Activated T-helper 17 cell treated with anti-CD3 and anti-CD28 coated beads, Interleukin-2, amount 50 U/mL, for 72 hours (primary cell): ENCODE data around the gene DCAF10. TPM values are rescaled to one million over a fixed set of nuclear protein-coding genes. Genes with fewer than 3 reads are reported as not detected.
"Not testable (repeated sequence)": the region's sequence is repeated elsewhere in the genome, so short reads cannot be mapped to it uniquely, and the experiment has no call there.

Experiments
- ATAC-seq: fragments of 150-1000 bp; cut with Tn5 transposase; replicated peaks from 2 replicates; pipeline ENCODE4 v1.10.0; 2021; ENCODE audit warnings: mild to moderate bottlenecking, moderate library complexity
- H3K27ac Mint-ChIP-seq: one replicate; pipeline ENCODE4 v1.8.0; 2022; ENCODE audit warnings: mixed read lengths
- H3K27me3 Mint-ChIP-seq: one replicate; pipeline ENCODE4 v1.8.0; 2022; ENCODE audit warnings: mixed read lengths
- H3K36me3 Mint-ChIP-seq: one replicate; pipeline ENCODE4 v1.8.0; 2022; ENCODE audit warnings: low read depth, mild to moderate bottlenecking, mixed read lengths
- H3K4me1 Mint-ChIP-seq: one replicate; pipeline ENCODE4 v1.8.0; 2022; ENCODE audit warnings: mixed read lengths
- H3K4me3 Mint-ChIP-seq: one replicate; pipeline ENCODE4 v1.8.0; 2022; ENCODE audit warnings: mild to moderate bottlenecking, mixed read lengths
- H3K9me3 Mint-ChIP-seq: one replicate; pipeline ENCODE4 v1.8.0; 2022; ENCODE audit warnings: mixed read lengths
- total RNA-seq, 2 donors: library from RNA; stranded (reverse); gene quantifications; one replicate each; pipeline ENCODE4 v1.2.3, GENCODE V29; 2022

Gene DCAF10
- total RNA-seq, 2 donors from 2014 or later = 9.7 to 12.0 TPM

DNA sequence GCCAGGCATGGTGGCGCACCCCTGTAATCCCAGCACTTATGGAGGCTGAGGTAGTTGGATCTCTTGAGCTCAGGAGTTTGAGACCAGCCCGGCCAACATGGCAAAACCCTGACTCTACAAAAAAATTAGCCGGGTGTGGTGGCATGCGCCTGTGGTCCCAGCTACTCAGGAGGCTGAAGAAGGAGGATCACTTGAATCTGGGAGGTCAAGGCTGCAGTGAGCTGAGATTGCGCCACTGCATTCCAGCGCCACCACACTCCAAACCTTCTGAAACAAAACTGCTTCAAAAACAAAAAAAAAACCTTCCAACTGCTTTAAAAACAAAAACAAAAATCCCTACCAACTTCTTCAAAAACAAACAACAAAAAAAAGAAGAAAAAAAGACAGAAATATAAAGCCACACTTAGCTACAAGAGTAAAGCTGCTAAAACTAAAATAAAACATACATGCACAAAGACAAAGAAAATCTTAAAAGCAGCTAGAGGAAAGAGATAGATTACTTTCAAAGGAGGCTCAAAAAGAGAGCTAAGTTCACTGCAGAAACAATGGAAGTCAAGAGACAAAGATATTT lies 11.4 kb downstream of the DCAF10 start:
- H3K4me3 Mint-ChIP-seq = no peak overlapping the region

DNA sequence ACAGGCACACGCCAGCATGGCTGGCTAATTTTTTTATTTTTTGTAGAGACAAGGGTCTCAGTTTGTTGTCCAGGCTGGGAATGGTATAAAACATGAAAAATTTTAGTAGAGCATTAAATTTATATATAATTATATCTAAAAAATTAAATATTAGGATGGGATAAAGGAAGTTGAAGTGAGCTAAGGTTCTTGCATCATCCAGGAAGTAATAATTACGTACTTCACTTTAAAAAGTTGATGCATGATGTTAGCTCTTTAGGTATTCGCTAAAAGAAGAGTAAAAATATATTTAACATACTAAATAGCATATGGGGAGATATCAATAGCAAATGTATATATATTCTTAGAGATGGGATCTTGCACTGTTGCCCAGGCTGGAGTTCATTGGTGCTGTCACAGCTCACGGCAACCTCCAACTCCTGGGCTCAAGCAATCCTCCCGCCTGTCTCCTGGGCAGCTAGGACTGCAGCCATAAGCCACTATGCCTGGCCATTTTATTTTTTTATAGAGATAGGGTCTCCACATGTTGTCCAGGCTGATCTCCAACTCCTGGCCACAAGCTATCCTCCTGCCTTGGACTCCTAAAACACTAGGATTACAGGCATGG lies 12.3 kb downstream of the DCAF10 start:
- peaks cover 5% of the 10 kb centered on the region for H3K36me3 Mint-ChIP-seq
- no peaks in the 10 kb centered on the region for H3K27me3 Mint-ChIP-seq
- no peaks in the 10 kb centered on the region for H3K9me3 Mint-ChIP-seq
- H3K4me1 Mint-ChIP-seq = peaks cover 6% of the 10 kb centered on the region
- no peak overlapping the region for H3K27ac Mint-ChIP-seq
- no peak for ATAC-seq
- no peak overlapping the region for H3K4me3 Mint-ChIP-seq

More for the DNA sequence above, 11.4 kb downstream of the DCAF10 start:
- no peaks in the 10 kb centered on the region for H3K9me3 Mint-ChIP-seq
- peak overlapping the region; percentile 13 for H3K27ac Mint-ChIP-seq
- no peaks in the 10 kb centered on the region for H3K27me3 Mint-ChIP-seq
- H3K4me1 Mint-ChIP-seq = peaks cover 6% of the 10 kb centered on the region
- H3K36me3 Mint-ChIP-seq = peaks cover 5% of the 10 kb centered on the region
- ATAC-seq = no peak

DNA sequence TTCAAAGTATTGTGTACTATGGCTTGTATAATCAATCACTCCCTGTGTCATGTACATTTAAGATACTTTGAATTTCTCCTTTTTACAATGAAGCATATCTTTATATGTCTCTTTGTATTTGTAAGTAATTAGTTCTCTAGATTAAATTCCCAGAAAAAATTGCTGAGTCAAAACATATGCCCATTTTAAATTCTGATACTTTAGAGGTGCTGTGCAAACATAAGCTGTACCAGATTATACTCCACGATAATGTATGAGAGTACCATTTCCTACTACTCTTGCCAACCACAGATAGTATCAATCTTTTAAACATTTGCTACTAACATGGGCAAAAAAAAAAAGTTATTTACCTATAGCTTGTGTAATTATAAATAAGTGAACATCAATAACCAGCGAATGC lies 18.3 kb downstream of the DCAF10 start:
- peaks cover 48% of the 10 kb centered on the region for H3K36me3 Mint-ChIP-seq
- H3K9me3 Mint-ChIP-seq = no peaks in the 10 kb centered on the region
- H3K4me1 Mint-ChIP-seq = no peaks in the 10 kb centered on the region
- H3K27ac Mint-ChIP-seq = no peak overlapping the region
- H3K27me3 Mint-ChIP-seq = no peaks in the 10 kb centered on the region
- ATAC-seq = no peak
- H3K4me3 Mint-ChIP-seq = no peak overlapping the region

DNA sequence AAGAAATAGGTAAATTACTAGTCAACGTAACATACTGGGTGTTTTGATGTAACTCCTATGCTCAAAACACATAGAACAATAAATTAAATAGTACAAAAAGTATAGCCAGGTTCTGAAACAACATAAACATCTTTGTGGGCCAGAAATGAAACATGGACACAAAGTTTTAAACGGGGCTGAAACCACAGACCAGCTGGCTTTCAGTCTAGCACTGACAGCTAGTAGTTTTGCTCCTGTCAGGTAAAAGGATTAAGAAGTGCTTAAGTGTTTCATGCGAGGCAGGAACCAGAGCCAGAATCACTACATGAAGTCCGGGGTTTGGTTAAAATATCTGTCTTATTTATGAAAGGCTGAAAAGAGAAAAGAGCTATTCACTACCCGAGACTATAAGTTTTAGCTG lies 19.5 kb downstream of the DCAF10 start:
- no peaks in the 10 kb centered on the region for H3K4me1 Mint-ChIP-seq
- no peaks in the 10 kb centered on the region for H3K27me3 Mint-ChIP-seq
- ATAC-seq = no peak
- H3K27ac Mint-ChIP-seq = no peak overlapping the region
- no peaks in the 10 kb centered on the region for H3K9me3 Mint-ChIP-seq
- peaks cover 61% of the 10 kb centered on the region for H3K36me3 Mint-ChIP-seq
- no peak overlapping the region for H3K4me3 Mint-ChIP-seq

DNA sequence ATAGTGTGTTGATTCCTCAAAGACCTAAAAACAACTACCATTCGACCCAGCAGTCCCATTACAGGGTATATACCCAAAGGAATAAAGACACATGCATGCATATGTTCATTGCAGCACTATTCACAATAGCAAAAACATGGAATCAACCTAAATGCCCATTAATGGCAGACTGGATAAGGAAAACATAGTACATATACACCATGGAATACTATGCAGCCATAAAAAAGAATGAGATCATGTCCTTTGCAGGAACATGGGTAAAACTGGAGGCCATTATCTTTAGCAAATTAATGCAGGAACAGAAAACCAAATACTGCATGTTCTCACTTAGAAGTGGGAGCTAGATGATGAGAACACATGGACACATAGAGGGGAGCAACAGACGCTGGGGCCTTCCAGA lies 24.6 kb downstream of the DCAF10 start:
- H3K9me3 Mint-ChIP-seq, ATAC-seq, H3K27me3 Mint-ChIP-seq, H3K4me1 Mint-ChIP-seq, H3K27ac Mint-ChIP-seq, H3K4me3 Mint-ChIP-seq: not testable (repeated sequence)
- peaks cover 75% of the 10 kb centered on the region for H3K36me3 Mint-ChIP-seq

DNA sequence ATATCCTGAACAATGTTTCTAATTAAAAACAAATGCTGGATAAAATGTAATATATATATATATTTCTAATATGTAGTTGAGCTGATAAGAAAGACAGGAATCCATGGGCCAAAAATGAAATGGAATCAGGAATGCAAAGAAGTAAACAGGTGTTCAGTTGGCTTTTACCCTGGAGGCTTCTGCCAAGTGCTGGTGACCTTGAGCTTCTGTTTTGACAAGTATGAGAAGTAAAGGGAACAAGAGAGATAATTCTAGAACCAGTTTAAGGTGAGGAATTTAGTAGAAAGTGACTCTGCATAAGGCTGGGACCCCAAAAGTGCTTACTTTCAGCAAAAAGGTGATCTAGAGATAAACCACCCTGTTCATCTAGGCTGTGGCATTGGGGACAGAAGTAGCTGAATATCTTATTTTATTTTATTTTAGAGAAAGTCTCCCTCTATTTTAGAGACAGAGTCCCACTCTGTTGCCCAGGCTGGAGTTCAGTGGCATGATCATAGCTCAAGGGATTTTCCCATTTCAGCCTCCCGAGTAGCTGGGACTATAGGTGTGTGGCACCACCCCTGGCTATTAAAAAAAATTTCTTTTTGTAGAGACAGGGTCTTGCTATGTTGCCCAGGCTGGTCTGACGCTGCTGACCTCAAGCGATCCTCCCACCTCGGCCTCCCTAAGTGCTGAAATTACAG lies 27.0 kb downstream of the DCAF10 start:
- no peak overlapping the region for H3K4me3 Mint-ChIP-seq
- no peaks in the 10 kb centered on the region for H3K4me1 Mint-ChIP-seq
- H3K36me3 Mint-ChIP-seq = peaks cover 54% of the 10 kb centered on the region
- no peaks in the 10 kb centered on the region for H3K9me3 Mint-ChIP-seq
- H3K27ac Mint-ChIP-seq = no peak overlapping the region
- no peaks in the 10 kb centered on the region for H3K27me3 Mint-ChIP-seq
- no peak for ATAC-seq

DNA sequence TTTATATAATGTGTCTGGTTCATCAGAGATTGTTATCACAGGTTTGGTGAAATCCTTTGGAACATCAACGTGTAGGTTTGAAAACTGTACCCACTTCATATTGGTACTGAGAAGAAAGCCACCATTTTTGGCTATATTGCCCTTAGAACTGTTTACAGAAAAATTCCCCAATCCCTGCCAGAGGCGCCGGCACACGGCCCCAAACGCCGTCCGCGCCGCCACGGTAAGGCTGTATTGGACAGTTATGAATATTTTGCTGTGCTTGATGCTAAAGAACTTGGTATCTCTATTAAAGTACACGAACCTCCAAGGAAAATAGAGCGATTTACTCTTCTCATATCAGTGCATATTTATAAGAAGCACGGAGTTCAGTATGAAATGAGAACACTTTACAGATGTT lies 35.2 kb downstream of the DCAF10 start:
- Mint-ChIP-seq H3K27me3 (no peaks in the 10 kb centered on the region), H3K27ac (peak overlapping the region; percentile 7), H3K9me3 (no peaks in the 10 kb centered on the region), H3K4me3 (no peak overlapping the region), H3K4me1 (peaks cover 13% of the 10 kb centered on the region), H3K36me3 (peaks cover 26% of the 10 kb centered on the region)
- ATAC-seq = no peak

DNA sequence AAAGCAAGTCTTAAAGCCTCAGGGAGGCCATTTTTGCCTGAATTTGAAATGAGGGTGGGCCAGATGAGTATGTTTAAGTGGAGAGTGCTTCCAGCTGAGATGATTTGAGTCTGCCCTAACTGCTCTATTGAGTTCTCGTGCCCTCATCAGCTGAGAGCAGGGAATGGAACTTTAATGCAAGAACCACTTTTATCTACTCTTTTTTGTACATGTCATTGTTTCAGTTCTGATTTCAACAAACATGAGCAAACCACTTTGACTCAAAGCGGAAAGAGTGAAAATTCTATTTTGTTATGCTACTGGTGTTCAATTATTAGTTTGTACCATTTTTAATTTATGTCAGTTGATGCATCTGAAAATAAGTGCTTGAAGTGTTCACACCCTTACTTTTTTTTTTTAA lies 35.8 kb downstream of the DCAF10 start:
- ATAC-seq = peak; percentile 96
- Mint-ChIP-seq H3K9me3 (no peaks in the 10 kb centered on the region), H3K27me3 (no peaks in the 10 kb centered on the region), H3K4me3 (no peak overlapping the region), H3K27ac (peak overlapping the region; percentile 7), H3K36me3 (peaks cover 26% of the 10 kb centered on the region), H3K4me1 (peaks cover 13% of the 10 kb centered on the region)

DNA sequence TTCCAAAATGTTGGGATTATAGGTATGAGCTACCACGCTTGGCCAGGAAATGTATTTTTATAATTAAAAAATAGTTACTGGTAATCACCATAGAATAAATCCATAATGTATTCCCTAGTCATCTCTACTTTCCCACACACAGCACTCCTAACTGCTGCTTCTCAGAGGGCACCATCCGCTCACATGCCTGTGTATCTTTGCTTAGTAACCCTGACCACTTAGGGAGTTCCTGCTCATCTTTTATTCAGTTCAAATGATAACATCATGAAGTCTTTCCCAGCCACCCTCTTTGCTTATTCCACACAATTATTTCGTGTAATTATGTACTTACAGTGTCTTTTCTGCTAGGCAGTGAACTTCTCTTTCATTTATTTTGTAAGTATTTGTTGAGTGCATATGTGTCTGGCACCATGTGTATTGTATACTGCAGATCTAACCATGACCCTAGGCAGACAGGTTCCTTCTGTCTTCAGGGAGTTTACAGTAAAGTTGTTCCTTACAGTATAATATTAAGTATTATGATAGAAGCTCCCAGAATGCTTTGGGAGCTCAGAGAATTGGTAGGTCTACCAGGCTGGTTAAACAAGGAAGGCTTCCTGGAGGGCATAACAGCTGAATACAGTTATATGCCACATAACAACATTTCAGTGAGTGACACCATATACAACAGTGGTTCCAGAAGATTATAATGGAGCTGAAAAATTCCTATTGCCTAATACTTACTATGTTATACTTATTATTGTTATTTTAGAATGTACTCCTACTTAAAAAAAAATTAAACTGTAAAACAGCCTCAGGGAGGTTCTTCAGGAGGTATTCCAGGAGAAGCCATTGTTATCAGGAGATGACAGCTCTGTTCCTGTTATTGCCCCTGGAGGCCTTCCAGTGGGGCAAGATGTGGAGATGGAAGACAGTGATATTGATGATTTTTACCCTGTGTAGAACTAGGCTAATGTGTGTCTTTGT lies 39.2 kb downstream of the DCAF10 start:
- Mint-ChIP-seq H3K27ac (no peak overlapping the region), H3K36me3 (peaks cover 47% of the 10 kb centered on the region), H3K4me3 (no peak overlapping the region), H3K9me3 (no peaks in the 10 kb centered on the region), H3K27me3 (no peaks in the 10 kb centered on the region), H3K4me1 (peaks cover 13% of the 10 kb centered on the region)
- ATAC-seq = no peak

DNA sequence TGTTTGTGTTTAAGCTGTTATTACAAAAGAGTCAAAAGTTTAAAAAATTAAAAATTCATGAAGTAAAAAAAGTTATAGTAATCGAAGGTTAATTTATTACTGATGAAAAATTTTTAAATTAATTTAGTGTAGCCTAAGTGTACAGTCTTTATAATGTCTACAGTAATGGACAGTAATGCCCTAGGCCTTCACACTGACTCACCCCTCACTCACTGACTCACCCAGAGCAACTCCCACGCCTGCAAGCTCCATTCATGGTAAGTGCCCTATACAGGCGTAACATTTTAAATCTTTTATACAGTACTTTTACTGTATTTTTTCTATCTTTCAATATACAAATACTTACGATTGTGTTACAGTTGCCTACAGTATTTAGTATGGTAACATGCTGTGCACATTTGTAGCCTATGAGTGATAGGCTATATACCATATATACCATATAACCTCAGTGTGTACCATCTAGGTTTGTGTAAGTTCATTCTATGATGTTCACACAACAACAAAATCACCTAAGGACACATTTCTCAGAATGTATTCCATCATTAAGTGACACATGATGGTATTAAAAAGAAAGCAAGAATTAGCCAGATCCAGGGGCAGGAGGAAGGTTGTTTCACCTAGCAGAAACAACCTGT lies 40.1 kb downstream of the DCAF10 start:
- peak; percentile 52 for ATAC-seq
- H3K27ac Mint-ChIP-seq = no peak overlapping the region
- peaks cover 13% of the 10 kb centered on the region for H3K4me1 Mint-ChIP-seq
- no peak overlapping the region for H3K4me3 Mint-ChIP-seq
- H3K9me3 Mint-ChIP-seq = no peaks in the 10 kb centered on the region
- no peaks in the 10 kb centered on the region for H3K27me3 Mint-ChIP-seq
- H3K36me3 Mint-ChIP-seq = peaks cover 56% of the 10 kb centered on the region

DNA sequence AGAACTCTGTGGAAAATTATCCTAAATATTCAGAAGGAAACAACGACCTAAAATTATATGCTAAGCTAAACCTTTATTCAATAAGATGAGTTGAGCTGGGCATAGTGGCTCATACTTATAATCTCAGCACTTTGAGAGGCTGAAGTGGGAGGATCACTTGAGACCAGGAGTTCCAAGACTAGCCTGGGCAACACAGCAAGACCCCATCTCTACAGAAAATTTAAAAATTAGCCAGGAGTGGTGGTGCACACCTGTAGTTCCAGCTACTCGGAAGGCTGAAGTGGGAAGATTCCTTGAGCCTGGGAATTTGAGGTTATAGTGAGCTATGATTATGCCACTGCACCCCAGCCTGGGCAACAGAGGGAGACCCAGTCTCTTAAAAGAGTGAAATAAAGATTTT lies 51.6 kb downstream of the DCAF10 start:
- no peak overlapping the region for H3K27ac Mint-ChIP-seq
- peaks cover 36% of the 10 kb centered on the region for H3K36me3 Mint-ChIP-seq
- no peaks in the 10 kb centered on the region for H3K4me1 Mint-ChIP-seq
- ATAC-seq = no peak
- H3K4me3 Mint-ChIP-seq = no peak overlapping the region
- no peaks in the 10 kb centered on the region for H3K27me3 Mint-ChIP-seq
- no peaks in the 10 kb centered on the region for H3K9me3 Mint-ChIP-seq

DNA sequence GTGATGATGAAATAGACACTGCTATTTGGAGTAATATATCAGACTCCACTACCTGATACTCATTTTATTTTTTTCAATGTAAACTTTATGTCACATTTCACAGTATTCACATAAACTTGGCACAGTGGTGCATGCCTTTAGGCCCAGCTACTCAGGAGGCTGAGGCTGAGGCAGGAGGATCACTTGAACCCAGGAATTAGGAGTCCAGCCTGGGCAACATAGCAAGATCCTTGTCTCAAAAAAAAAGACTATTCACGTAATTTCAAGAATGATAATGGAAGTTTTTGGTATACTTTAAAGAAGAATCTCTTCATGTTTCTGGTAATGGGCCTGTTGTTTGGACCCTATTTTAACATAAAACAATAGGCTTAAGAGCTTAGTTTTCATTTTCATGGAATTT lies 56.0 kb downstream of the DCAF10 start:
- no peak for ATAC-seq

DNA sequence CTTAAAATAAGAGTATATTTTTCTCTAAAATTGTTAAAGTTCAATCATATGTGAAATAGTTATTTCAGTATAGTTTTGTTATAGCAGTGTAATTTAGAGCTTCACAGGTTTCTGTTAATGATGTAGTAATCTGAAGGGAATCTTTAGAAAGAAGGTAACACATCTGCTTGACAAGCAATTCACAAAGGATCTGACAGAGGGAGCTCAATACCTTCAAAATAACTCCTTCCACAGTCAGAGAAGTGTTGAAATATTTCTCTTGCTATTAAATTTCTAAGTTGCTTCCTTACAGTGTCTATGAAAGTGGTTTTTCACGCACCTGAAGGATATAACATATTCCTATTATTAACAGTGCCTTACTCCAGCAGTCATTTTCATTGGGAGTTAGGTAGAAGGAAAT lies 58.4 kb downstream of the DCAF10 start:
- no peak overlapping the region for H3K4me3 Mint-ChIP-seq
- H3K4me1 Mint-ChIP-seq = no peaks in the 10 kb centered on the region
- peaks cover 68% of the 10 kb centered on the region for H3K36me3 Mint-ChIP-seq
- H3K9me3 Mint-ChIP-seq = no peaks in the 10 kb centered on the region
- ATAC-seq = no peak
- no peaks in the 10 kb centered on the region for H3K27me3 Mint-ChIP-seq
- no peak overlapping the region for H3K27ac Mint-ChIP-seq

More for the DNA sequence above, 56.0 kb downstream of the DCAF10 start:
- Mint-ChIP-seq H3K27me3 (no peaks in the 10 kb centered on the region), H3K36me3 (peaks cover 54% of the 10 kb centered on the region), H3K27ac (no peak overlapping the region), H3K9me3 (no peaks in the 10 kb centered on the region), H3K4me1 (no peaks in the 10 kb centered on the region), H3K4me3 (no peak overlapping the region)

DNA sequence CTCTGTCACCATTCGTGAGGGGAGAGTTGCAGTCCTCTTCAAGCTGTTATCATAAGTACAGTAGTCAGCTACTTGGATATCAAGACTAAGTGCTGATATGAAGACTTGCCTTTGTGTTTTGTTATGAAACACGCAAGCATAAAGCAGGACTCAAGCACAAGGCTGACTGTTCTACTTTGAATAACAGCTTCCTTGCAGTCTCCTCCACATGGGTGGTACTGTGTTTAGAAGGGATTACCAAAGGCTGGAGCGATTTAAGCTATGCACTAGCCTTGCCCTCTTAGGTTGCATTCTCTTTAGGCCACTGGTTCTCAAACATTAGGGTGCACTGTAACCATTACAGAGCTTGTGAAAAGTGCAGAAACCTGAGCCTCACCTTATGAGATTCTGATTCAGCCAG lies 61.9 kb downstream of the DCAF10 start:
- Mint-ChIP-seq H3K9me3 (no peaks in the 10 kb centered on the region), H3K4me1 (no peaks in the 10 kb centered on the region), H3K27ac (no peak overlapping the region), H3K4me3 (no peak overlapping the region), H3K27me3 (no peaks in the 10 kb centered on the region), H3K36me3 (peaks cover 51% of the 10 kb centered on the region)
- no peak for ATAC-seq
